Measurements from ENCODE around the gene OR4E1.
"Not testable (repeated sequence)": the region's sequence is repeated elsewhere in the genome, so short reads cannot be mapped to it uniquely, and the experiment has no call there.

Gene OR4E1, protein sequence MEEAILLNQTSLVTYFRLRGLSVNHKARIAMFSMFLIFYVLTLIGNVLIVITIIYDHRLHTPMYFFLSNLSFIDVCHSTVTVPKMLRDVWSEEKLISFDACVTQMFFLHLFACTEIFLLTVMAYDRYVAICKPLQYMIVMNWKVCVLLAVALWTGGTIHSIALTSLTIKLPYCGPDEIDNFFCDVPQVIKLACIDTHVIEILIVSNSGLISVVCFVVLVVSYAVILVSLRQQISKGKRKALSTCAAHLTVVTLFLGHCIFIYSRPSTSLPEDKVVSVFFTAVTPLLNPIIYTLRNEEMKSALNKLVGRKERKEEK

GRCh38 chr14:21673718-21674117 is at the start of gene OR4E1:
TSS of gene OR4E1 (minus strand) at chr14:21673818. CDS start at chr14:21670935, 2,883 bp downstream.
- no peak for DNase-seq

DNA sequence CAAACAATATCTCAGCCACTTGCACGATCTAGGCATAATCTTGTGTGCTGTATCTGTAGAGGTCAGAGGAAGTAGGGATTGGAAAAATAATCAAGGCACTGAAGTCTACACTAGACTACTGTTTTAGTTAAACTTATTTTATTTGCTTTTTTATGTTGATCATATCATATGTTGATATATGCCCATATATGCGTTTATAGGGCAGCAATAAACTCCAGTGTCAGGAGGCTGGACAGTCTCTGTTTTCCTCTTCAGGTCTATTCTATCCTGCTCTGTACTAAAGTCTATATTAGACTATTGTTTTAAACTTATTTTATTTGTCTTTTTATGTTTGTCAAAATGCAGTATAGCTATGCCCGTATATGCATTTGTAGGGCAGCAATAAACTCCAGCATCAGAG is 47.9 kb upstream of the OR4E1 start:
- DNase-seq = no peak

DNA sequence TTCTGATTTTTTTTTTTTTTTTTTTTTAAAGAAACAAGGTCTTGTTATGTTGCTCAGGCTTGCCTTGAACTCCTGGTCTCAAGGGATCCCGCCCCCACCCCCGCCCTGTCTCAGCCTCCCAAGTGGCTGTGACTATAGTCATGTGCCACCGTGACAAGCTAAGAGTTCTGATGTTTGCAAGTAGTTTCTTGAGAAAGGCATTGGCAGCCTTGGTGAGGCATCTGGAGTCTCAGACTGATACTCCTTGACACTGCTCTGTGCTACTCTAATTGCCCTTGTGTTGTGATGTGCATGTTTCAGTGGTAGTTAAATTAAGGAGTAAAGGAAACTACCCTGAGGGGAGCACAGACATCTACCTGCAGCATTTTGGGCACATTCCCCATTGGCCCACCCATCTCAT is 46.2 kb upstream of the OR4E1 start:
- no peak for DNase-seq

DNA sequence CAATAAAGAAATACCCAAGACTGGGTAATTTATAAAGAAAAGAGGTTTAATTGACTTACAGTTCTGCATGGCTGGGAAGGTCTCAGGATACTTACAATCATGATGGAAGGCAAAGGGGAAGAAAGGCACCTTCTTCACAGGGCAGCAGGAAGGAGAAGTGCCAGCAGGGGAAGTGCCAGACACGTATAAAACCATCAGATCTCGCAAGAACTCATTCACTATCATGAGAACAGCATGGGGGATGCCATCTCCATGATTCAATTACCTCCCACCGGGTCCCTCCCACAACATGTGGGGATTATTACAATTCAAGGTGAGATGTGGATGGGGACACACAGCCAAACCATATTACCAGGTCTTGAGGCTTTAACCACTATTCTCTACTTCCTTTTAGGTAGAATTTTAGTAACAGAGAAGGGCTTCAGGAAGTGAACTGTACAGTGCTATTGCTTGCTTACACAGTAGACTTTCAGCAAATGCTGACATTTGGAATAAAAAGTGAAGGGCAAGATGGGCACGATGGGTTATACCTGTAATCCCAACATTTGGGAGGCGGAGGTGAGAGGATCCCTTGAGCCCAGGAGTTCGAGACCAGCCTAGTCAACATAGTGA is 40.8 kb upstream of the OR4E1 start:
- no peak for DNase-seq

DNA sequence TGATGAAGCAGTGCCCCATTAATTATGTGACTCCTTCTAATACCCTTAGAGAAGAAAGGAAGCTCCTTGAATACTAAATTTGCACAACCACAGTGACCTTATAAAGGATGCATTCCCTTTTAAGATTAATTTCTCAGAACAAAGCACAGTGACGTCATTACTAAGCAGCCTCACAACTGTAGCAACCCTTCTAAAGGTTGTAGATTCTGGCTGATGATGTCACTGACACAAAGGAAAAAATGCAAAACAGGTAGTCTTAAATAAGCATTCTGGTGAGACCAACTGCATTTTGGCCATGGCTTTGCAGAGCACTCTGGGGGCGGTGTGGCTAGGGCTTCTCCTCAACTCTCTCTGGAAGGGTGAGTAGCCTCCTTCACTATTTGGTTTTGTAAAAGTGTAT is 38.4 kb upstream of the OR4E1 start:
- DNase-seq = peak; percentile 16

GRCh38 chr14:21711360-21711961 is 37.8 kb upstream of the OR4E1 start:
- DNase-seq = peak; percentile 72

DNA sequence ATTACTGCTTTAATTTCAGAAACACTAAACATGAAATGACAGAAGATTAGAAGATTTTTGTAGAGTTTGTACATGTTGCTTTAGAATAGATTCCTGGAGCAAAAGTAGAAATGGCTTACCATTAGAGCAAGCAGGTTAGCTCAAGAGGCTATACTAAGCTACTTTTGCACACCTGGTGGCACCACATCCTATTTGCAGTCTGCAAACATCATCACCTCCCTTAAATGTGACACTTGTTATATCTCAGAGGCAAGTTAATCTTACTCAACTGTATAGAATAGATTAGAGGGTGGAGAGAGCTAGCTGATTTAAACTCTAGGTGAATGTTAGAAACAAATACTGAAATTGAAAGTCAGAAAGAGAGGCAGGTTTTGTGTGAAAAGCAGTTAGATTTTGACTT is 30.7 kb upstream of the OR4E1 start:
- DNase-seq = no peak

GRCh38 chr14:21703357-21704326 is 30.0 kb upstream of the OR4E1 start:
- DNase-seq = peak; percentile 44

DNA sequence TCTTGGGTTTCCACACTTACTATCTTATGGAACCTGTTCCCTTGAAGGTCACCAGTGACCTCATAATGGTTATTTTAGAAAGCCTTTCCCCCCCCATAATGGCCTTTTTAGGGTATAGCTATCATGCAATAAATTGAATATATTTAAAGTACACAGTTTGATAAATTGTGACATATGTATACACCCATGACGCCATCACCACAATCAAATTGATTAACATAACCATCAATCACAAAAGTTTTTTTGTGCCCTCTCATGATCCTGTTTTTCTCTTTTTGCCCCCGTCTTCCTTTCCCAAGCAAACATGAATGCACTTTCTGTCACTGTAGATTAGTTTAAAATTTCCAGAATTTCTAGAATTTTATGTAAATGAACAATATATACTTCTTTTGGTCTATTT is 28.7 kb upstream of the OR4E1 start:
- DNase-seq = peak; percentile 77

DNA sequence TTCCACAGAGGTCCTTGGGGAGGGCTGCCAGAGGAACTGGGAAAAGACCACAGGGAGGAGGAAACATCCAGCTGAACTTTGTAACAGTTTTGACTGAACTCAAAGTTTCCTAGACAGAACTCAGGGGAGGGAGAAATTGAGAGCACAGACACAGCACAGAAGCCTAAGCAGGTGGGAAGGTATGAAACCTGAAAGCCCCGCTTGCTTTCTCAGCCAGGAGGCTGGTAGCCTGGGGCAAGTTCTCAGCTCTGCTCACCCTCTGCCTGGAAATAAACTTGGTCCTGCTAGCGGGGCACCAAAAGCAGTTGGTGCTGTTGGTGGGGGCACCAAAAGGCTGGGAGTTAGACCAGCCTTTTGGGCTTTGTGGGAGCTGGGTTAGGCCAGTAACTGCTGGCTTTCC is 25.9 kb upstream of the OR4E1 start:
- DNase-seq = no peak

DNA sequence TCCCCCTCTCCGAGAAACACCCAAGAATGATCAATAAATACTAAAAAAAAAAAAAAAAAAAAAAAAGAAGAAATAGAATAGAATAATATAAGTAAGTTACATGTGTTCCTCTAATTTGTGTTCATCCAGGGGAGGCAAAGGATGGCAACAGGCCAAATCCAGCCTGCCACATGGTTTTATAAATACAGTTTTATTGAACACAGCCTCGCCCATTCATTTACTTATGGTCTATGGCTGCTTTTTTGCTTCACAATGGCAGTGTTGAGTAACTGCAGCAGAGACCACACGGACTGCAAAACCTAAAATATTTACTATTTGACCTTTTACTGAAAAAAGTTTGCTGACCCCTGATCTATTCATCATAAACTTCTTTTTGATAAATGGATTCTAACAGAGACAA is 24.9 kb upstream of the OR4E1 start:
- not testable (repeated sequence) for DNase-seq

- DNase-seq = not testable (repeated sequence)
These were observed 24.0 kb upstream of the OR4E1 start for GRCh38 chr14:21697662-21698061.

GRCh38 chr14:21694425-21694824 is 20.8 kb upstream of the OR4E1 start:
- no peak for DNase-seq

DNA sequence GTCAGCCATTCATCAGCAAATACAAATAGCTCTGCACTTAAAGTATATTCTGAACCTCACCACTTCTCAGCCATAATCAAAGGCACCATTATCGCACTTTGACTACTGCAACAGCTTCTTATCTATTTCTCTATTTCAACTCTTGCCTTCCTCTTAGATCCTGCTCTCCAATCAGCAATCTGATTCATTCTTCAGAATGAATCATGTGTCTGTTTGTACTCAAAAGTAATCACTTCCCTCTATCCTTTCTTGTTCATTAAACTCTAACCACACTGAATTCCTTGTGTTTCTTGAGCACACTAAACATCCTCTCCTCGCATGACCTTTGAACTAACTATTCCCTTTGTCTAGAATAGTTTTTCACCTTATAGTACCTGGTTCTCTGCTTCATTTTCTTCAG is 12.8 kb upstream of the OR4E1 start:
- DNase-seq = no peak

DNA sequence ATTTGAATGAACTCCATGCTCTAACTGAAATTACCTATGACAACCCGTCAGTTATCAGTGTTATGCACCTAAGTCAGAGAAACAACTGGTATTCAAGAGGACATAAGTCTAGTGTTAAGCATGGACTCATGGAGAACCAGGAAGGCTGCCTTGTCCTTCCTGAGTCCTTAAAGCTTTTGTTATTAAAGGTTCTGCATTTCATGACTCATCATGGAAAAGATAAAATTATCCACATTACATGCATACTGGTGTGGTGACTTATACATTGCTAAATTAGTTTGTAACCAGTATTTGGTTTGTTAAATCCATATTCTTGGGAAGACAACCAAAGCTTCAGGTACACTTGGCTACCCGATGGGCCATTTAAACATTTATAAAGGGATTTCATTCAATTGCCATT is 6.5 kb upstream of the OR4E1 start:
- DNase-seq = no peak

- no peak for DNase-seq
These were observed 1.9 kb upstream of the OR4E1 start for GRCh38 chr14:21675566-21675965.

DNA sequence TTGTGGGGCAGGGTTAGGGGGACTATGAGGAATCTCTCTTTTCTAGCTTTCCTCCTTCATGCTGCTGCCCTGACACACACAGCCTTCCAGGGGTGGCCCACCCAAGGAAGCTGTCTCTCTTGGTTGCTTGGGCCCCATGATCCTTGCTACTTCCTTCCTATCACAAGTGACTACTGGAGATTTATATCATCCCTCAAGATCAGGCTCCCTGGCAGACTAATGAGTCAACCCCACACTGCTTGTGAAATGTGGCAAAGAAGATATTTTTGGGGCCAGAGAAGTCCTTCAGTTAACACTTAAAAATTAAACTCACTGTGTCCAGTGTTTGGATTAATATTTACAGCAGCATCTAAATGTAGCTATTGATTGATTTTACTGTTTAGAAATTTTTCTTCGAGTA is 1.5 kb downstream of the OR4E1 start:
- DNase-seq = no peak

GRCh38 chr14:21671371-21671770 is 2.2 kb downstream of the OR4E1 start:
- DNase-seq = no peak

- DNase-seq = no peak
These were observed 4.3 kb downstream of the OR4E1 start for GRCh38 chr14:21669284-21669683.

GRCh38 chr14:21668377-21668776 is 5.2 kb downstream of the OR4E1 start:
- DNase-seq = no peak

- DNase-seq = no peak
These were observed 16.6 kb downstream of the OR4E1 start for GRCh38 chr14:21656980-21657379.

DNA sequence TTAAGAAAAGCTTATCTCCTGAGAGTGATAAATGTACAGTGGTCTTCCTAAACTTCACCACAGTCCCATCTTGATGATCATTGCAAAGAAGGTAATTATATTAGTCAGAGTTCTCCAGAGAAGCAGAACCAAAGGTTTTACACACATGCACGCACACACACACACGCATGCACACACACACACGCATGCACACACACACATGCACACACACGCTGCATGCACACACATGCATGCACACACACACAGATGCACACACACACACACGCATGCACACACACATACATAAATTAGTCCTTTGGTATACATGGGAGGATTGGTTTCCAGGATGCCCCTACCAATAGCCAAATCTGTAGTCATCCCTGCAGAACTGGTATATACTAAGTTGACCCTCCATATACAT is 19.4 kb downstream of the OR4E1 start:
- DNase-seq = no peak

DNA sequence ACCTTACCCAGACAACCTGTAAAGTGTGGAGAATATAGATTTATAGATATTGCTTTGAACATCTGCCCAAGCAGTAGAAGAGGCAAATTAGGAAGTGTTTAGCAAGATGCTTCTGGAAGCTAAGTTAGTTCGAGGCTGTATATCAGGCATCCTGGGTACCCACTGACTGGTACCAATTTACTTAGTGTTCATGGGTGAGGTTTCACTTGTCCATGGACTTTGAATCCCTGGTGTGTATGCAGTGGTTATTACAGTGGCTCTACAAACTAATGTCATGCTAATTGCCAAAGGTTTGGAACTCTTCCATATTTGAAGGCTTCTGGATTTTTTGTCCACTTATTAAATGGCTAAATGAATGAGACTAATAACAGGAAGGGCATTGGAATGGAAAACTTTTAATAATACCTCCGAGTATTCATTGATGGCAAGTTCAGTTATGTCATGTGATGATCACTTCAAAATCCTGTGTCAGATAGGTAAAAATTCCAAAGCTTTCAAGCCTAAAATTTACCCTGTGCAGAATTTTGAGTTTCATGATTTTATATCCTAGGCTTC is 20.2 kb downstream of the OR4E1 start, which contains the start of gene OR4E2:
Gene OR4E2, plus strand, starts transcription at position 505 of the 555 bp plus-strand sequence. CDS start 11,248 bp downstream, outside the sequence.
- DNase-seq = no peak
